Measurements from ENCODE around the gene CRISPLD2.

- no peak for TF ChIP-seq CTCF (IDR thresholded peaks at IDR 0.05)
- TF ChIP-seq POLR2A (IDR thresholded peaks at IDR 0.05), result no peak
These were observed 62.1 kb downstream of the CRISPLD2 start for GRCh38 chr16:84881702-84882521.
